Ishikawa (cell line): Measurements from ENCODE around the gene C19orf38.
A peak's percentile ranks its signal among the peaks of the same experiment; 100 is the strongest.

ENCODE experiments used
- CEBPB ChIP-seq: IDR thresholded peaks from 2 replicates; pipeline ENCODE4 v1.6.1; 2012
- CREB1 ChIP-seq: IDR thresholded peaks from 2 replicates; pipeline ENCODE4 v1.6.1; 2012; ENCODE audit warnings: low read depth
- EGR1 ChIP-seq: IDR thresholded peaks from 2 replicates; pipeline ENCODE4 v1.6.1; 2012
- EP300 ChIP-seq: IDR thresholded peaks from 2 replicates; pipeline ENCODE4 v1.6.1; 2012; ENCODE audit warnings: borderline replicate concordance
- FOXM1 ChIP-seq: IDR thresholded peaks from 2 replicates; pipeline ENCODE4 v1.6.1; 2012; ENCODE audit warnings: low read depth, borderline replicate concordance
- MAX ChIP-seq: IDR thresholded peaks from 2 replicates; pipeline ENCODE4 v1.6.1; 2012
- NFIC ChIP-seq: IDR thresholded peaks from 2 replicates; pipeline ENCODE4 v1.6.1; 2012
- RAD21 ChIP-seq: IDR thresholded peaks from 2 replicates; pipeline ENCODE4 v1.6.1; 2012; ENCODE audit warnings: low read depth
- TAF1 ChIP-seq: IDR thresholded peaks from 2 replicates; pipeline ENCODE4 v1.6.1; 2012; ENCODE audit warnings: low read depth, mild to moderate bottlenecking
- TCF12 ChIP-seq: IDR thresholded peaks from 2 replicates; pipeline ENCODE4 v1.6.1; 2012; ENCODE audit warnings: low read depth
- TEAD4 ChIP-seq: IDR thresholded peaks from 2 replicates; pipeline ENCODE4 v1.6.1; 2012
- USF1 ChIP-seq: IDR thresholded peaks from 2 replicates; pipeline ENCODE4 v1.6.1; 2012
- YY1 ChIP-seq: IDR thresholded peaks from 2 replicates; pipeline ENCODE4 v1.6.1; 2012; ENCODE audit warnings: low read depth
- ZBTB7A ChIP-seq: IDR thresholded peaks from 2 replicates; pipeline ENCODE4 v1.6.1; 2012; ENCODE audit warnings: low read depth
- TF ChIP-seq, protein P1 (sequence below): IDR thresholded peaks from 2 replicates; pipeline ENCODE4 v1.6.1; 2012; ENCODE audit warnings: low read depth, mild to moderate bottlenecking

Gene C19orf38

DNA sequence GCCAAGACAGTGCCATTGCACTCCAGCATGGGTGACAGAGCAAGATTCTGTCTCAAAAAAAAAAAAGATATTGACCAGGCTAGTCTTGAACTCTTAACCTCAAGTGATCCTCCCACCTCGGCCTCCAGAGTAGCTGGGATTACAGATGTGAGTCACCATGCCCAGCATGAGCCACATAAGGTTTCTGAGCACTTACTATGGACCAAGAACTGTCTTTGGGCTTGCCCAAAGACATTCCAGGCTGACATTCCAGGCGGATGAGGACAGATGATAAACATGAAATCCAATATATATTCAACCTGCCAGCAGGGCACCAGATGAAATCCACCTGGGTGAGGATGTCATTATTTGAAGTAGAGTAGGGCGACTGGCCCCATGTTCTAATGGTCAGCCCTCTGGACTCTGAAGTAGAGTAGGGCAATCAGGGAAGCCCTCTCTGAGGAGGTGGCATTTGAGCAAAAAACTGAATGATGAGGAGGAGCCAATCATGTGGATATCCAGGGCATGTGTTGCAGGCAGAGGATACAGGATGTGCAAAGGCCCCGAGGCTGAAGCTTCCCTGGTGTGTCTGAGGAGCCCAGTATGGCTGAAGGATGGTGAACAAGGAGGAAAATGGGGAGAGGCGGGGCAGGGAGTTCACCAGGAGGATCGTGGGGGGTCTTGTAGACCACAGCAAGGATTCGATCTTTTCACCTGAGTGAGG lies 4.0 kb downstream of the C19orf38 start:
- TF ChIP-seq USF1 (no peak), EGR1 (no peak), RAD21 (no peak), TEAD4 (peak; percentile 70), YY1 (no peak), TCF12 (no peak), FOXM1 (no peak), MAX (no peak)

- TF ChIP-seq FOXM1: no peak
- TF ChIP-seq TCF12: no peak
- TF ChIP-seq YY1: no peak
- no peak for TF ChIP-seq NFIC
- no peak for TF ChIP-seq RAD21
- TF ChIP-seq, protein P1, sequence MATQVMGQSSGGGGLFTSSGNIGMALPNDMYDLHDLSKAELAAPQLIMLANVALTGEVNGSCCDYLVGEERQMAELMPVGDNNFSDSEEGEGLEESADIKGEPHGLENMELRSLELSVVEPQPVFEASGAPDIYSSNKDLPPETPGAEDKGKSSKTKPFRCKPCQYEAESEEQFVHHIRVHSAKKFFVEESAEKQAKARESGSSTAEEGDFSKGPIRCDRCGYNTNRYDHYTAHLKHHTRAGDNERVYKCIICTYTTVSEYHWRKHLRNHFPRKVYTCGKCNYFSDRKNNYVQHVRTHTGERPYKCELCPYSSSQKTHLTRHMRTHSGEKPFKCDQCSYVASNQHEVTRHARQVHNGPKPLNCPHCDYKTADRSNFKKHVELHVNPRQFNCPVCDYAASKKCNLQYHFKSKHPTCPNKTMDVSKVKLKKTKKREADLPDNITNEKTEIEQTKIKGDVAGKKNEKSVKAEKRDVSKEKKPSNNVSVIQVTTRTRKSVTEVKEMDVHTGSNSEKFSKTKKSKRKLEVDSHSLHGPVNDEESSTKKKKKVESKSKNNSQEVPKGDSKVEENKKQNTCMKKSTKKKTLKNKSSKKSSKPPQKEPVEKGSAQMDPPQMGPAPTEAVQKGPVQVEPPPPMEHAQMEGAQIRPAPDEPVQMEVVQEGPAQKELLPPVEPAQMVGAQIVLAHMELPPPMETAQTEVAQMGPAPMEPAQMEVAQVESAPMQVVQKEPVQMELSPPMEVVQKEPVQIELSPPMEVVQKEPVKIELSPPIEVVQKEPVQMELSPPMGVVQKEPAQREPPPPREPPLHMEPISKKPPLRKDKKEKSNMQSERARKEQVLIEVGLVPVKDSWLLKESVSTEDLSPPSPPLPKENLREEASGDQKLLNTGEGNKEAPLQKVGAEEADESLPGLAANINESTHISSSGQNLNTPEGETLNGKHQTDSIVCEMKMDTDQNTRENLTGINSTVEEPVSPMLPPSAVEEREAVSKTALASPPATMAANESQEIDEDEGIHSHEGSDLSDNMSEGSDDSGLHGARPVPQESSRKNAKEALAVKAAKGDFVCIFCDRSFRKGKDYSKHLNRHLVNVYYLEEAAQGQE: no peak
- no peak for TF ChIP-seq EGR1
- no peak for TF ChIP-seq MAX
- TF ChIP-seq CREB1: no peak
- TF ChIP-seq CEBPB: no peak
- no peak for TF ChIP-seq EP300
- no peak for TF ChIP-seq ZBTB7A
- TF ChIP-seq TAF1: no peak
- TF ChIP-seq TEAD4: no peak
- TF ChIP-seq USF1: no peak
Measured at GRCh38 chr19:10852941-10853340, 4.7 kb downstream of the C19orf38 start.

GRCh38 chr19:10854350-10855089 lies 6.3 kb downstream of the C19orf38 start:
- TF ChIP-seq CREB1 (no peak), EP300 (no peak), NFIC (no peak), MAX (no peak), USF1 (no peak), TEAD4 (no peak)

GRCh38 chr19:10855879-10856522 lies 7.8 kb downstream of the C19orf38 start:
- TF ChIP-seq NFIC (no peak), RAD21 (peak; percentile 19; the same call in 1 of the 2 replicates)

DNA sequence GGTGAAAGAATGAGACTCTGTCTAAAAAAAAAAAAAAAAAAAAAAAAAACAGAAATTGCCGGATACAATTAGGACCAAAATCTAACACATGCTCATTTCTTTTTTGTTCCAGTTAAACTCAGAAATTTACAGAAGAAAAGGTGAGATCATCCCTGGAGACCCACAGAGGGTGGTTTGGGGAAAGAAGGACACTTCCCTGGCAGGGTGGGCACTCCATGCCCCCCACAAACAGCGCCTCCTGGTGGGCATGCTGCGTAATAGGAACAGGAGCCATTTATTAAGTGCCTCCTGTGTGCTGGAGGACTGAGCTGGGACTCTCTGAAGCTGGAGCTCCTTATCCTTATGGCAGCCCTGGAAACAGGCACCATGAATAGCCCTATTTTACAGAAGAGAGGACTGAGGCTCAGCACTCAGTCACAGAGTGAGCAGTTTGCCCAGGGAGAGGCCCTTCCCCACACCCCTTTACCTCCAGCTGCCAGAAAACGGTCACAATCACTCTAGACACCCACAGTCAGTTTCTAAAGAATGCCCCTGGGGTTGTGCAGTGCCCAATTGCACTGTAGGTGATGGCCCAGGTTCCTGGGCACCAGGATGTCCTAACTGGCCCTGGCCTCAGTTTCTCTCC lies 10.1 kb downstream of the C19orf38 start:
- TF ChIP-seq MAX (no peak), ZBTB7A (peak; percentile 78; the same call in 1 of the 2 replicates), NFIC (no peak), RAD21 (peak; percentile 36; the same call in 1 of the 2 replicates), YY1 (no peak)

DNA sequence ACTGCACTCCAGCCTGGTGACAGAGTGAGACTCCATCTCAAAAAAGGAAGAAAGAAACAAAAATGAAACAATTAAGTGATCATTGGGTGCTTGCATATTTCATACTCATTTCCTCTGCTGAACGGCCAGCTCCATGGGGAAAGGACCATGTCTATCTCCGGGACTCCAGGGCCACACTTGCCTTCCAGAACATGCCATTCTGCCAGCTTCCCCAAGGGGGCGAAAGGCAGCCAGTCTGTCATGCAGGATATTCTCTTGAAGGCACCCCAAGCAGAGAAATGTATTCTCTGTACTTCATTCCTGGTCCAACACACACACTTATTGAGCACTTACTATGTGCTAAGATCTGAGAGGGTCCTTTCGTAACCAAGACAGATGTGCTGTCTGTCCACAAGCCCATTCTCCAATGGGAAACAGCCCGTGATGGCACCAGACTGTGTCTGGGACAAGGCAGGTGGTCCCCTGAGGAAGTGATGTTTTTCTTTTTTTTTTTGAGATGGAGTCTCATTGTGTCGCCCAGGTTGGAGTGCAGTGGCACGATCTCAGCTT lies 13.0 kb downstream of the C19orf38 start:
- TF ChIP-seq RAD21: peak; percentile 34; the same call in 1 of the 2 replicates
- TF ChIP-seq USF1: no peak
